Fibroblast of the aortic adventitia (primary cell): Measurements from ENCODE around the gene INPP4A. TPM values are rescaled to one million over a fixed set of nuclear protein-coding genes. Genes with fewer than 3 reads are reported as not detected.

Experiments
- DNase-seq: peaks from one replicate; pipeline ENCODE4 v3.0.0-alpha.2; 2010; ENCODE audit warnings: low read depth
- H3K4me3 ChIP-seq: 2 replicates; pipeline ENCODE4 v1.5.1; 2011; ENCODE audit warnings: low read depth, mild to moderate bottlenecking, control low read depth, low read length, moderate library complexity
- CTCF ChIP-seq: IDR thresholded peaks from 2 replicates; pipeline ENCODE4 v1.5.1; 2011; ENCODE audit warnings: mild to moderate bottlenecking, low read length, control low read depth, inconsistent platforms; ENCODE audit not compliant: insufficient read depth
- total RNA-seq: library from RNA; depleted of rRNA; stranded (reverse); fragments of >200 nt; gene quantifications from 2 replicates; pipeline ENCODE4 v1.2.3, GENCODE V29; 2012; ENCODE audit warnings: low replicate concordance

INPP4A gene
- total RNA-seq, 1 donor, result 16.2 TPM

- no peak for DNase-seq
- no peak overlapping the region for H3K4me3 ChIP-seq
- TF ChIP-seq CTCF, result no peak
Measured at GRCh38 chr2:98482362-98482761, 37.7 kb downstream of the INPP4A start.

- no peak for DNase-seq
- TF ChIP-seq CTCF, result no peak
- no peak overlapping the region for H3K4me3 ChIP-seq
Measured at GRCh38 chr2:98483257-98483861, 38.7 kb downstream of the INPP4A start.

- no peak overlapping the region for H3K4me3 ChIP-seq
- DNase-seq, result no peak
- TF ChIP-seq CTCF, result no peak
Measured at GRCh38 chr2:98484121-98484557, 39.5 kb downstream of the INPP4A start.

GRCh38 chr2:98484652-98485452 lies 40.2 kb downstream of the INPP4A start:
- no peak for DNase-seq
- TF ChIP-seq CTCF, result no peak
- H3K4me3 ChIP-seq, result no peak overlapping the region

GRCh38 chr2:98485453-98485755 lies 40.7 kb downstream of the INPP4A start:
- no peak for DNase-seq
- no peak for TF ChIP-seq CTCF

GRCh38 chr2:98486374-98486981 lies 41.8 kb downstream of the INPP4A start:
- no peak for TF ChIP-seq CTCF
- no peak for DNase-seq
- H3K4me3 ChIP-seq, result no peak overlapping the region

More at GRCh38 chr2:98485453-98485755, 40.7 kb downstream of the INPP4A start:
- no peak overlapping the region for H3K4me3 ChIP-seq
